Measurements from ENCODE around the gene CDHR4. TPM values are rescaled to one million over a fixed set of nuclear protein-coding genes. Genes with fewer than 3 reads are reported as not detected.
A peak's percentile ranks its signal among the peaks of the same experiment; 100 is the strongest.
"Not testable (repeated sequence)": the region's sequence is repeated elsewhere in the genome, so short reads cannot be mapped to it uniquely, and the experiment has no call there.

Gene CDHR4
- not detected in 2 replicates for total RNA-seq (2014; rRNA removed; shearing (Covaris generic))

GRCh38 chr3:49799761-49800160 is at the start of gene CDHR4:
Gene CDHR4 (minus strand): TSS chr3:49799873. CDS start chr3:49799812, 61 bp downstream.
- DNase-seq (ENCODE audit: low read depth): peak; percentile 79

- no peak for DNase-seq (ENCODE audit: low read depth)
These were observed 46.0 kb upstream of the CDHR4 start for GRCh38 chr3:49845694-49846093.

- DNase-seq (ENCODE audit: low read depth): peak; percentile 37
These were observed 45.0 kb upstream of the CDHR4 start for GRCh38 chr3:49844464-49845183.

GRCh38 chr3:49842843-49843517 is 43.3 kb upstream of the CDHR4 start:
- no peak for DNase-seq (ENCODE audit: low read depth)

GRCh38 chr3:49841806-49842205 is 42.1 kb upstream of the CDHR4 start:
- DNase-seq (ENCODE audit: low read depth): peak; percentile 8

- DNase-seq (ENCODE audit: low read depth): peak; percentile 38
These were observed 41.5 kb upstream of the CDHR4 start for GRCh38 chr3:49841126-49841696.

- no peak for DNase-seq (ENCODE audit: low read depth)
These were observed 40.7 kb upstream of the CDHR4 start for GRCh38 chr3:49840388-49840787.

- DNase-seq (ENCODE audit: low read depth): peak; percentile 64
These were observed 39.6 kb upstream of the CDHR4 start for GRCh38 chr3:49839193-49839809.

GRCh38 chr3:49831341-49831740 is 31.7 kb upstream of the CDHR4 start:
- no peak for DNase-seq (ENCODE audit: low read depth)

- no peak for DNase-seq (ENCODE audit: low read depth)
These were observed 26.3 kb upstream of the CDHR4 start for GRCh38 chr3:49826016-49826415.

GRCh38 chr3:49823131-49823530 is 23.5 kb upstream of the CDHR4 start:
- not testable (repeated sequence) for DNase-seq (ENCODE audit: low read depth)

GRCh38 chr3:49813497-49814174 is 14.0 kb upstream of the CDHR4 start, which contains the start of gene UBA7:
Gene UBA7 (minus strand): TSS chr3:49813953. CDS start chr3:49813787, 166 bp downstream.
- DNase-seq (ENCODE audit: low read depth): peak; percentile 86

GRCh38 chr3:49812916-49813496 is 13.3 kb upstream of the CDHR4 start:
- DNase-seq (ENCODE audit: low read depth): no peak

GRCh38 chr3:49807431-49808114 is 7.9 kb upstream of the CDHR4 start:
- no peak for DNase-seq (ENCODE audit: low read depth)

GRCh38 chr3:49806850-49807249 is 7.2 kb upstream of the CDHR4 start:
- DNase-seq (ENCODE audit: low read depth): no peak

- no peak for DNase-seq (ENCODE audit: low read depth)
These were observed 6.4 kb upstream of the CDHR4 start for GRCh38 chr3:49805897-49806701.

GRCh38 chr3:49805367-49805782 is 5.7 kb upstream of the CDHR4 start:
- no peak for DNase-seq (ENCODE audit: low read depth)

GRCh38 chr3:49804141-49805041 is 4.7 kb upstream of the CDHR4 start:
- DNase-seq (ENCODE audit: low read depth): no peak

Data from M059J (cell line).